ENCODE results near the gene MRGPRG. TPM values are rescaled to one million over a fixed set of nuclear protein-coding genes. Genes with fewer than 3 reads are reported as not detected.
"Not testable (repeated sequence)": the region's sequence is repeated elsewhere in the genome, so short reads cannot be mapped to it uniquely, and the experiment has no call there.

The MRGPRG gene
- total RNA-seq = not detected
- long read RNA-seq = 0 reads

- no peaks in the 10 kb centered on the region for H3K9me3 ChIP-seq (replicated peaks)
Measured at GRCh38 chr11:3218483-3219280, at the start of gene MRGPRG. Gene MRGPRG (minus strand): TSS chr11:3218813. CDS start chr11:3218813, 0 bp downstream.

GRCh38 chr11:3262548-3262947 is 43.9 kb upstream of the MRGPRG start:
- DNase-seq; H3K9me3 ChIP-seq (replicated peaks); intact Hi-C loops (cut with micrococcal nuclease); H3K4me3 ChIP-seq; H3K27me3 ChIP-seq (ENCODE audit: low read depth); H3K4me1 ChIP-seq; H3K27ac ChIP-seq (replicated peaks); H3K36me3 ChIP-seq: not testable (repeated sequence)

More at GRCh38 chr11:3218483-3219280, at the start of gene MRGPRG:
- no peak for TF ChIP-seq CTCF (IDR thresholded peaks at IDR 0.05; ENCODE audit: borderline replicate concordance)
- Histone ChIP-seq H3K27ac (replicated peaks) (no peak within 1 kb of the TSS), H3K36me3 (no peaks in the 10 kb centered on the region), H3K4me3 (no peak within 1 kb of the TSS), H3K27me3 (ENCODE audit: low read depth) (peaks cover 93% of the 10 kb centered on the region), H3K4me1 (peaks cover 5% of the 10 kb centered on the region)
- intact Hi-C loops (cut with micrococcal nuclease) = loop anchor here (10.0 kb wide), 3 partner anchors 64 to 184 kb away; no protein-coding TSS in a partner anchor
- peak; percentile 13 for DNase-seq

- H3K36me3 ChIP-seq; H3K4me1 ChIP-seq; DNase-seq; intact Hi-C loops (cut with micrococcal nuclease); H3K27me3 ChIP-seq (ENCODE audit: low read depth); H3K27ac ChIP-seq (replicated peaks); H3K4me3 ChIP-seq; H3K9me3 ChIP-seq (replicated peaks): not testable (repeated sequence)
Measured at GRCh38 chr11:3261831-3262230, 43.2 kb upstream of the MRGPRG start.

- H3K4me1 ChIP-seq; H3K27me3 ChIP-seq (ENCODE audit: low read depth); H3K9me3 ChIP-seq (replicated peaks); H3K4me3 ChIP-seq; intact Hi-C loops (cut with micrococcal nuclease); H3K36me3 ChIP-seq; DNase-seq; H3K27ac ChIP-seq (replicated peaks): not testable (repeated sequence)
Measured at GRCh38 chr11:3257509-3257908, 38.9 kb upstream of the MRGPRG start.

- H3K4me1 ChIP-seq; H3K9me3 ChIP-seq (replicated peaks); H3K27me3 ChIP-seq (ENCODE audit: low read depth); DNase-seq; H3K27ac ChIP-seq (replicated peaks); H3K4me3 ChIP-seq; H3K36me3 ChIP-seq; intact Hi-C loops (cut with micrococcal nuclease): not testable (repeated sequence)
Measured at GRCh38 chr11:3255241-3255640, 36.6 kb upstream of the MRGPRG start.

- H3K36me3 ChIP-seq; H3K4me3 ChIP-seq; H3K9me3 ChIP-seq (replicated peaks); H3K4me1 ChIP-seq; intact Hi-C loops (cut with micrococcal nuclease); H3K27me3 ChIP-seq (ENCODE audit: low read depth); DNase-seq; H3K27ac ChIP-seq (replicated peaks): not testable (repeated sequence)
Measured at GRCh38 chr11:3254773-3255172, 36.2 kb upstream of the MRGPRG start.

- TF ChIP-seq CTCF (IDR thresholded peaks at IDR 0.05; ENCODE audit: borderline replicate concordance) = no peak
Measured at GRCh38 chr11:3245071-3245470, 26.5 kb upstream of the MRGPRG start.

GRCh38 chr11:3243880-3244279 is 25.3 kb upstream of the MRGPRG start:
- Histone ChIP-seq H3K4me3 (no peak overlapping the region), H3K9me3 (replicated peaks) (no peaks in the 10 kb centered on the region), H3K27me3 (ENCODE audit: low read depth) (peaks cover 27% of the 10 kb centered on the region), H3K27ac (replicated peaks) (no peak overlapping the region), H3K36me3 (no peaks in the 10 kb centered on the region), H3K4me1 (no peaks in the 10 kb centered on the region)
- intact Hi-C loops (cut with micrococcal nuclease) = no loop called here
- no peak for TF ChIP-seq CTCF (IDR thresholded peaks at IDR 0.05; ENCODE audit: borderline replicate concordance)
- DNase-seq = no peak

More at GRCh38 chr11:3245071-3245470, 26.5 kb upstream of the MRGPRG start:
- no peaks in the 10 kb centered on the region for H3K9me3 ChIP-seq (replicated peaks)
- DNase-seq = no peak
- no peaks in the 10 kb centered on the region for H3K36me3 ChIP-seq
- H3K4me3 ChIP-seq = no peak overlapping the region
- H3K4me1 ChIP-seq = no peaks in the 10 kb centered on the region
- peaks cover 25% of the 10 kb centered on the region for H3K27me3 ChIP-seq (ENCODE audit: low read depth)
- H3K27ac ChIP-seq (replicated peaks) = no peak overlapping the region
- intact Hi-C loops (cut with micrococcal nuclease) = no loop called here

Data from left ventricle myocardium inferior (tissue), 1 donor.